Pulmonary artery endothelial cell (primary cell): ENCODE results near the gene OR10J1. TPM values are rescaled to one million over a fixed set of nuclear protein-coding genes. Genes with fewer than 3 reads are reported as not detected.
A peak's percentile ranks its signal among the peaks of the same experiment; 100 is the strongest.
"Not testable (repeated sequence)": the region's sequence is repeated elsewhere in the genome, so short reads cannot be mapped to it uniquely, and the experiment has no call there.

Source experiments
- DNase-seq: peaks from one replicate; pipeline ENCODE4 v3.0.0-alpha.2; 2011; ENCODE audit warnings: low read depth, low spot score
- total RNA-seq: library from RNA; depleted of rRNA; stranded (reverse); fragments of >200 nt; gene quantifications from 2 replicates; pipeline ENCODE4 v1.2.3, GENCODE V29; 2014

Gene OR10J1
- total RNA-seq = not detected in 2 replicates

GRCh38 chr1:159439422-159439821 is at the start of gene OR10J1:
Gene OR10J1, plus strand, starts transcription at chr1:159439722. Its CDS starts 70 bp downstream, at chr1:159439792.
- DNase-seq = no peak

- DNase-seq = no peak
These were observed 32.7 kb upstream of the OR10J1 start for GRCh38 chr1:159406821-159407220.

- DNase-seq = peak; percentile 92
These were observed 30.6 kb upstream of the OR10J1 start for GRCh38 chr1:159408862-159409400.

GRCh38 chr1:159421821-159422220 is 17.7 kb upstream of the OR10J1 start:
- DNase-seq = no peak

- DNase-seq = no peak
These were observed 11.0 kb upstream of the OR10J1 start for GRCh38 chr1:159428536-159428935.

GRCh38 chr1:159429074-159429861 is 10.3 kb upstream of the OR10J1 start:
- DNase-seq = no peak

- DNase-seq = no peak
These were observed 8.5 kb upstream of the OR10J1 start for GRCh38 chr1:159430985-159431384.

GRCh38 chr1:159431904-159432303 is 7.6 kb upstream of the OR10J1 start, which contains the start of gene OR10J4:
Gene OR10J4, plus strand, starts transcription at chr1:159432204.
- no peak for DNase-seq

- no peak for DNase-seq
These were observed 3.1 kb upstream of the OR10J1 start for GRCh38 chr1:159436469-159436868.

GRCh38 chr1:159441360-159441759 is 1.8 kb downstream of the OR10J1 start:
- DNase-seq = no peak

- no peak for DNase-seq
These were observed 2.9 kb downstream of the OR10J1 start for GRCh38 chr1:159442428-159442827.

GRCh38 chr1:159443066-159443750 is 3.7 kb downstream of the OR10J1 start:
- DNase-seq = no peak

- DNase-seq = no peak
These were observed 5.0 kb downstream of the OR10J1 start for GRCh38 chr1:159444511-159444910.

- no peak for DNase-seq
These were observed 8.7 kb downstream of the OR10J1 start for GRCh38 chr1:159448181-159448580.

- DNase-seq = not testable (repeated sequence)
These were observed 10.1 kb downstream of the OR10J1 start for GRCh38 chr1:159449605-159450004.

- no peak for DNase-seq
These were observed 20.0 kb downstream of the OR10J1 start for GRCh38 chr1:159459551-159459950.

GRCh38 chr1:159465191-159465603 is 25.7 kb downstream of the OR10J1 start:
- no peak for DNase-seq

GRCh38 chr1:159468321-159468720 is 28.8 kb downstream of the OR10J1 start:
- no peak for DNase-seq

GRCh38 chr1:159469921-159470533 is 30.5 kb downstream of the OR10J1 start:
- no peak for DNase-seq

GRCh38 chr1:159473335-159473734 is 33.8 kb downstream of the OR10J1 start:
- DNase-seq = peak; percentile 22

GRCh38 chr1:159474926-159475325 is 35.4 kb downstream of the OR10J1 start:
- DNase-seq = no peak

GRCh38 chr1:159483501-159483900 is 44.0 kb downstream of the OR10J1 start:
- no peak for DNase-seq
